ENCODE measurements around the gene ROBO1. TPM values are rescaled to one million over a fixed set of nuclear protein-coding genes. Genes with fewer than 3 reads are reported as not detected.

ROBO1 gene
- total and polyA plus RNA-seq, 2 donors (not counting 1 experiment from before 2014, with no cell fraction given) = 0.27 to 3.2 TPM

GRCh38 chr3:78825118-78825857 lies 942.5 kb downstream of the ROBO1 start:
- H3K4me2 ChIP-seq (replicated peaks; ENCODE audit: low read depth, low read length, poor library complexity, severe bottlenecking) = no peak overlapping the region
- 83% methylated on average over 3 of the region's 5 CpGs for WGBS (ENCODE audit: insufficient coverage)
- H2AFZ ChIP-seq (ENCODE audit: insufficient read depth, low read depth, low read length, poor library complexity, severe bottlenecking) = no peak overlapping the region
- Mint-ChIP-seq H3K27me3 (no peaks in the 10 kb centered on the region), H3K9me3 (ENCODE audit: insufficient read depth) (no peaks in the 10 kb centered on the region), H3K4me3 (no peak overlapping the region), H3K4me1 (no peaks in the 10 kb centered on the region), H3K27ac (no peak overlapping the region)
- no peaks in the 10 kb centered on the region for H3K36me3 ChIP-seq (replicated peaks in 1 of 2; ENCODE audit: control extremely low read depth in 1 of 2, control insufficient read depth in 1 of 2, extremely low read depth in 1 of 2, insufficient read depth in 2 of 2, low read length in 1 of 2)
- H3K27ac ChIP-seq (ENCODE audit: low read length in 2 of 2) = no peak overlapping the region
- intact Hi-C loops (cut with micrococcal nuclease) = no loop called here
- ATAC-seq (ENCODE audit: low read depth) (no peak), DNase-seq (no peak)
- no peak overlapping the region for H3K4me3 ChIP-seq (ENCODE audit: control extremely low read depth in 1 of 5, extremely low read depth in 1 of 5, insufficient read depth in 1 of 5, low read depth in 2 of 5, low read length in 4 of 5)
- no peak overlapping the region for H3K9ac ChIP-seq (ENCODE audit: low read length)
- H3K9me3 ChIP-seq (ENCODE audit: control extremely low read depth in 1 of 3, control insufficient read depth in 2 of 3, insufficient read depth in 1 of 3, low read length in 2 of 3) = no peaks in the 10 kb centered on the region
- POLR2A ChIA-PET = no interaction called here
- no peaks in the 10 kb centered on the region for H4K20me1 ChIP-seq (ENCODE audit: control insufficient read depth, insufficient read depth, low read length, poor library complexity, severe bottlenecking)
- no peak for TF ChIP-seq EZH2 (IDR thresholded peaks at IDR 0.05; ENCODE audit: borderline replicate concordance, insufficient read depth, low read depth, low read length, poor library complexity, severe bottlenecking)
- TF ChIP-seq, protein P1, sequence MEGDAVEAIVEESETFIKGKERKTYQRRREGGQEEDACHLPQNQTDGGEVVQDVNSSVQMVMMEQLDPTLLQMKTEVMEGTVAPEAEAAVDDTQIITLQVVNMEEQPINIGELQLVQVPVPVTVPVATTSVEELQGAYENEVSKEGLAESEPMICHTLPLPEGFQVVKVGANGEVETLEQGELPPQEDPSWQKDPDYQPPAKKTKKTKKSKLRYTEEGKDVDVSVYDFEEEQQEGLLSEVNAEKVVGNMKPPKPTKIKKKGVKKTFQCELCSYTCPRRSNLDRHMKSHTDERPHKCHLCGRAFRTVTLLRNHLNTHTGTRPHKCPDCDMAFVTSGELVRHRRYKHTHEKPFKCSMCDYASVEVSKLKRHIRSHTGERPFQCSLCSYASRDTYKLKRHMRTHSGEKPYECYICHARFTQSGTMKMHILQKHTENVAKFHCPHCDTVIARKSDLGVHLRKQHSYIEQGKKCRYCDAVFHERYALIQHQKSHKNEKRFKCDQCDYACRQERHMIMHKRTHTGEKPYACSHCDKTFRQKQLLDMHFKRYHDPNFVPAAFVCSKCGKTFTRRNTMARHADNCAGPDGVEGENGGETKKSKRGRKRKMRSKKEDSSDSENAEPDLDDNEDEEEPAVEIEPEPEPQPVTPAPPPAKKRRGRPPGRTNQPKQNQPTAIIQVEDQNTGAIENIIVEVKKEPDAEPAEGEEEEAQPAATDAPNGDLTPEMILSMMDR (IDR thresholded peaks at IDR 0.05) = no peak
- H3K4me1 ChIP-seq (ENCODE audit: control insufficient read depth in 2 of 2, insufficient read depth in 2 of 2, low read length in 2 of 2) = no peaks in the 10 kb centered on the region
- CTCF ChIA-PET = no interaction called here
- H3K27me3 ChIP-seq (replicated peaks in 1 of 4; ENCODE audit: control extremely low read depth in 1 of 4, control insufficient read depth in 3 of 4, insufficient read depth in 4 of 4, low read length in 3 of 4) = no peaks in the 10 kb centered on the region
- no peaks in the 10 kb centered on the region for H3K79me2 ChIP-seq (ENCODE audit: control insufficient read depth, insufficient read depth, low read length)

- Histone ChIP-seq H3K4me1 (ENCODE audit: control insufficient read depth in 2 of 2, insufficient read depth in 2 of 2, low read length in 2 of 2) (no peaks in the 10 kb centered on the region), H3K27me3 (replicated peaks in 1 of 4; ENCODE audit: control extremely low read depth in 1 of 4, control insufficient read depth in 3 of 4, insufficient read depth in 4 of 4, low read length in 3 of 4) (no peaks in the 10 kb centered on the region), H3K27ac (ENCODE audit: low read length in 2 of 2) (no peak overlapping the region), H3K4me3 (ENCODE audit: control extremely low read depth in 1 of 5, extremely low read depth in 1 of 5, insufficient read depth in 1 of 5, low read depth in 2 of 5, low read length in 4 of 5) (no peak overlapping the region), H3K36me3 (replicated peaks in 1 of 2; ENCODE audit: control extremely low read depth in 1 of 2, control insufficient read depth in 1 of 2, extremely low read depth in 1 of 2, insufficient read depth in 2 of 2, low read length in 1 of 2) (no peaks in the 10 kb centered on the region), H4K20me1 (ENCODE audit: control insufficient read depth, insufficient read depth, low read length, poor library complexity, severe bottlenecking) (no peaks in the 10 kb centered on the region), H3K4me2 (replicated peaks; ENCODE audit: low read depth, low read length, poor library complexity, severe bottlenecking) (no peak overlapping the region), H2AFZ (ENCODE audit: insufficient read depth, low read depth, low read length, poor library complexity, severe bottlenecking) (no peak overlapping the region), H3K79me2 (ENCODE audit: control insufficient read depth, insufficient read depth, low read length) (no peaks in the 10 kb centered on the region), H3K9ac (ENCODE audit: low read length) (no peak overlapping the region), H3K9me3 (ENCODE audit: control extremely low read depth in 1 of 3, control insufficient read depth in 2 of 3, insufficient read depth in 1 of 3, low read length in 2 of 3) (no peaks in the 10 kb centered on the region)
- H3K4me1 Mint-ChIP-seq = no peaks in the 10 kb centered on the region
- no peak overlapping the region for H3K4me3 Mint-ChIP-seq
- ChIA-PET POLR2A (no interaction called here), CTCF (no interaction called here)
- H3K9me3 Mint-ChIP-seq (ENCODE audit: insufficient read depth) = no peaks in the 10 kb centered on the region
- H3K27ac Mint-ChIP-seq = no peak overlapping the region
- intact Hi-C loops (cut with micrococcal nuclease) = no loop called here
- WGBS (ENCODE audit: insufficient coverage) = no CpG with 5 or more reads among the region's 1 CpG
- H3K27me3 Mint-ChIP-seq = no peaks in the 10 kb centered on the region
- ATAC-seq (ENCODE audit: low read depth) = no peak
- no peak for DNase-seq
- TF ChIP-seq, protein P1 (IDR thresholded peaks at IDR 0.05) = no peak
- no peak for TF ChIP-seq EZH2 (IDR thresholded peaks at IDR 0.05; ENCODE audit: borderline replicate concordance, insufficient read depth, low read depth, low read length, poor library complexity, severe bottlenecking)
These were observed 943.9 kb downstream of the ROBO1 start for GRCh38 chr3:78823859-78824258.

Measured in B cell (primary cell).